HG02588 (cell line): ENCODE measurements around the gene NAT9.

Source experiments
- ATAC-seq: cut with Tn5 transposase; IDR thresholded peaks from one replicate; pipeline ENCODE4 v1.9.1; 2021; ENCODE audit warnings: mild to moderate bottlenecking, moderate library complexity; ENCODE audit not compliant: unreplicated experiment

Gene NAT9

GRCh38 chr17:74780443-74781238, 4.5 kb upstream of the NAT9 start:
- ATAC-seq, result no peak

- no peak for ATAC-seq
Measured at GRCh38 chr17:74779948-74780400, 3.8 kb upstream of the NAT9 start.

GRCh38 chr17:74779501-74779900, 3.4 kb upstream of the NAT9 start:
- ATAC-seq, result no peak

GRCh38 chr17:74778960-74779359, 2.8 kb upstream of the NAT9 start:
- ATAC-seq, result no peak

GRCh38 chr17:74777901-74778515, 1.9 kb upstream of the NAT9 start:
- ATAC-seq, result no peak

- ATAC-seq, result no peak
Measured at GRCh38 chr17:74776990-74777389, 845 bp upstream of the NAT9 start.

- ATAC-seq, result no peak
Measured at GRCh38 chr17:74775409-74776043, 619 bp downstream of the NAT9 start.

GRCh38 chr17:74773871-74774286, 2.3 kb downstream of the NAT9 start:
- no peak for ATAC-seq

GRCh38 chr17:74773414-74773813, 2.7 kb downstream of the NAT9 start:
- no peak for ATAC-seq

GRCh38 chr17:74772053-74772452, 4.1 kb downstream of the NAT9 start:
- no peak for ATAC-seq

GRCh38 chr17:74771319-74771914, 4.7 kb downstream of the NAT9 start:
- no peak for ATAC-seq

GRCh38 chr17:74770498-74771318, 5.4 kb downstream of the NAT9 start:
- ATAC-seq, result no peak

- no peak for ATAC-seq
Measured at GRCh38 chr17:74769856-74770497, 6.2 kb downstream of the NAT9 start.

GRCh38 chr17:74769266-74769855, 6.8 kb downstream of the NAT9 start:
- ATAC-seq, result no peak

GRCh38 chr17:74768763-74769114, 7.4 kb downstream of the NAT9 start:
- ATAC-seq, result no peak

GRCh38 chr17:74768069-74768762, 7.9 kb downstream of the NAT9 start:
- ATAC-seq, result no peak

- no peak for ATAC-seq
Measured at GRCh38 chr17:74767111-74767516, 9.0 kb downstream of the NAT9 start.

- no peak for ATAC-seq
Measured at GRCh38 chr17:74766413-74766812, 9.7 kb downstream of the NAT9 start.

GRCh38 chr17:74764751-74765286, 11.3 kb downstream of the NAT9 start:
- ATAC-seq, result no peak
